Stomach (tissue), 9 donors: ENCODE results near the gene SHANK3. TPM values are rescaled to one million over a fixed set of nuclear protein-coding genes. Genes with fewer than 3 reads are reported as not detected.

Source experiments
- DNase-seq, 2 donors: peaks; one replicate each; pipeline versions ENCODE4 v3.0.0 to v3.0.0-alpha.2; 2013 to 2019
- H3K27ac ChIP-seq, 5 donors: fragments of 200-600 bp in 4 of 5; sonication (generic) in 4 of 5; one replicate each; pipeline ENCODE4 v1.5.1; 2013 to 2019; ENCODE audit warnings: mild to moderate bottlenecking in 1 of 5, moderate library complexity in 1 of 5
- H3K27me3 ChIP-seq, 3 donors: fragments of 200-600 bp; sonication (generic); one replicate each; pipeline ENCODE4 v1.5.1; 2017 to 2019; ENCODE audit warnings: mixed run types in 1 of 3
- H3K36me3 ChIP-seq, 4 donors: fragments of 200-600 bp; sonication (generic); 1 replicate in 3 of 4; 2 replicates in 1 of 4; pipeline ENCODE4 v1.5.1; 2016 to 2019
- H3K4me1 ChIP-seq, 4 donors: fragments of 200-600 bp; sonication (generic); one replicate each; pipeline ENCODE4 v1.5.1; 2016 to 2019
- H3K4me3 ChIP-seq, 4 donors: fragments of 200-600 bp; sonication (generic) in 3 of 4; one replicate each; pipeline ENCODE4 v1.5.1; 2016 to 2019; ENCODE audit warnings: mild to moderate bottlenecking in 1 of 4
- H3K9me3 ChIP-seq, 4 donors: fragments of 200-600 bp; sonication (generic); one replicate each; pipeline ENCODE4 v1.5.1; 2016 to 2019
- EP300 ChIP-seq: sonication (generic); formaldehyde crosslinking; IDR thresholded peaks from one replicate; pipeline ENCODE4 v1.6.1; 2017; ENCODE audit warnings: antibody characterized with exemption
- POLR2A ChIP-seq, 4 donors: fragments of 450-650 bp; IDR thresholded peaks; one replicate each; pipeline ENCODE4 v1.6.1; 2016; ENCODE audit warnings: antibody characterized with exemption in 4 of 4, control low read depth in 2 of 4, mild to moderate bottlenecking in 1 of 4, moderate library complexity in 1 of 4
- POLR2AphosphoS5 ChIP-seq, 3 donors: sonication (generic); formaldehyde crosslinking; IDR thresholded peaks; one replicate each; pipeline ENCODE4 v1.6.1; 2016; ENCODE audit warnings: antibody characterized with exemption in 3 of 3
- WGBS, 5 donors: extraction: QIAGEN DNeasy Blood & Tissue Kit in 3 of 5; methylation state at CpG; one replicate each; pipeline versions ENCODE4 v1.1.5 to v1.1.7; 2013 to 2018; 5-methylcytosine and 5-hydroxymethylcytosine counted together
- intact Hi-C: fragments of 100-400 bp; cut with DNase I; formaldehyde crosslinking; loops from one replicate; pipeline ENCODE4 v1.15.1; 2023; ENCODE audit warnings: low total_unique reads
- polyA plus RNA-seq, 3 donors: library from polyadenylated mRNA; stranded (reverse); fragments of 200-250 nt; gene quantifications; one replicate each; pipeline ENCODE4 v1.2.3, GENCODE V29; 2013
- total RNA-seq, 5 donors: library from RNA; depleted of rRNA; stranded (reverse); fragments of >200 nt; gene quantifications; one replicate each; pipeline versions ENCODE4 v1.1.0 to v1.2.3, GENCODE V29; 2014 to 2016
- TF ChIP-seq, protein P1 (sequence below), 7 experiments: fragments of 450-650 bp in 4 of 7; fragments of 200-600 bp in 3 of 7; sonication (generic) in 3 of 7; IDR thresholded peaks; one replicate each; pipeline ENCODE4 v1.5.1; 2016 to 2019; ENCODE audit warnings: antibody characterized with exemption in 7 of 7, control low read depth in 2 of 7, mild to moderate bottlenecking in 1 of 7
- donor health status: healthy with polysubstance abuse.
- donor health status: Bipolar disorder and iron deficiency.
- donor health status: healthy.

The SHANK3 gene
- total and polyA plus RNA-seq, 8 donors = 2.5 to 31.2 (median 5.1) TPM

DNA sequence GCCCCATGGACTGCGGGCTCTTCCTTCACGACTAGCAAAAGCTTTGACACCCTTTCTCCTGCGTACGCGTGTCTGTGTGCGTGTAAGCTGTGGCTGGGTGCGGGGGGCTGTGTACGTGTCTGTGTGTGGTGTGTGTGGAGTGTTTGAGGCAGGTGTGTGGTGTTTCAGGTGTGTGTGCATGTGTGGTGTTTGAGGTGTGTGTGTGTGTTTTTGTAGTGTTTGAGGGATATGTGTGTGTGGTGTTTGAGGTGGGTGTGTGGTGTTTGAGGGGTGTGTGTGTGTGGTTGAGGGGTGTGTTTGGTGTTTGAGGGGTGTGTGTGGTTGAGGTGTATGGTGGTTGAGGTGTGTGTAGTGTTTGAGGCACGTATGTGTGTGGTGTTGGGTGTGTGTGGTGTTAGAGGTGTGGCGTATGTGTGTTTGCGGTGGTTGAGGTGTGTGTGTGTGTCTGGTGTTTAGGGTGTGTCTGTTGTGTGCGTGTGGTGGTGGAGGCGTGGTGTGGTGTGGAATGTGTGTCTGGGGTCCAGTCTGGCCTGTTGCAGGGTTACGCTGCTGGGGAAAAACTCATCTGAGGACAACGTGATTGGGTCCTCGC, 44.0 kb upstream of the SHANK3 start:
- Histone ChIP-seq H3K4me1 (peaks cover 15 to 27% (median 25%) of the 10 kb centered on the region in 4 donors), H3K36me3 (peaks cover 8 to 22% (median 18%) of the 10 kb centered on the region in 4 donors), H3K4me3 (peak overlapping the region; percentile 64 to 88 (median 76)), H3K9me3 (no peaks in the 10 kb centered on the region), H3K27me3 (no peaks in the 10 kb centered on the region), H3K27ac (peak overlapping the region; percentile 77 to 89 (median 84))
- 20 to 24% (median 23%) methylated on average over 15 to 16 of the region's 16 CpGs for WGBS, 5 donors
- TF ChIP-seq, protein P1, sequence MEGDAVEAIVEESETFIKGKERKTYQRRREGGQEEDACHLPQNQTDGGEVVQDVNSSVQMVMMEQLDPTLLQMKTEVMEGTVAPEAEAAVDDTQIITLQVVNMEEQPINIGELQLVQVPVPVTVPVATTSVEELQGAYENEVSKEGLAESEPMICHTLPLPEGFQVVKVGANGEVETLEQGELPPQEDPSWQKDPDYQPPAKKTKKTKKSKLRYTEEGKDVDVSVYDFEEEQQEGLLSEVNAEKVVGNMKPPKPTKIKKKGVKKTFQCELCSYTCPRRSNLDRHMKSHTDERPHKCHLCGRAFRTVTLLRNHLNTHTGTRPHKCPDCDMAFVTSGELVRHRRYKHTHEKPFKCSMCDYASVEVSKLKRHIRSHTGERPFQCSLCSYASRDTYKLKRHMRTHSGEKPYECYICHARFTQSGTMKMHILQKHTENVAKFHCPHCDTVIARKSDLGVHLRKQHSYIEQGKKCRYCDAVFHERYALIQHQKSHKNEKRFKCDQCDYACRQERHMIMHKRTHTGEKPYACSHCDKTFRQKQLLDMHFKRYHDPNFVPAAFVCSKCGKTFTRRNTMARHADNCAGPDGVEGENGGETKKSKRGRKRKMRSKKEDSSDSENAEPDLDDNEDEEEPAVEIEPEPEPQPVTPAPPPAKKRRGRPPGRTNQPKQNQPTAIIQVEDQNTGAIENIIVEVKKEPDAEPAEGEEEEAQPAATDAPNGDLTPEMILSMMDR (IDR thresholded peaks at IDR 0.05) = no peak
- TF ChIP-seq POLR2AphosphoS5 (IDR thresholded peaks at IDR 0.05) (no peak), POLR2A (IDR thresholded peaks at IDR 0.05) (no peak), EP300 (no peak)
- peak; percentile 21 to 67 for DNase-seq
- intact Hi-C loops = no loop called here

DNA sequence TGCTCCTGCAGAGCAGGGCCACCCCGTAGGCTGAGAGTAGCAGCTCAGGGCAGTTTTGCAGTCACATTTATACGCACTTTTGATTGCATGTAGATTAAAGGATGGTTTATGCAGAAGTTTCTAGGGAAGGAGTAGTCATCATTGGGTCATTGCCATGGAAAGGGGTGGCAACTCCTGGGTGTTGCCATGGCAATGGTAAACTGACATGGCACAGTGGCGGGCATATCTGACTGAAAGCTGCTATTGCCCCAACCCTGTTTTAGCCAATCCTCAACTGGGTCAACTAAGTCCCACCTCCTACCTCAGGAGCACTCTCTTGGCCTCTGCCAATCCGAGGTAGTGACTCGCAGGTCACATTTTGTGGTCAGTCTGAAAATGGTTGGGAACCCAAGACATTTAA, 42.2 kb upstream of the SHANK3 start:
- peak in 1 of 2 donors; percentile 14 for DNase-seq
- Histone ChIP-seq H3K27ac (no peak overlapping the region), H3K36me3 (peaks cover 5 to 11% (median 8%) of the 10 kb centered on the region in 4 donors), H3K4me3 (no peak overlapping the region), H3K4me1 (peaks cover 15 to 27% (median 25%) of the 10 kb centered on the region in 4 donors), H3K27me3 (no peaks in the 10 kb centered on the region), H3K9me3 (no peaks in the 10 kb centered on the region)
- TF ChIP-seq EP300 = no peak
- no peak for TF ChIP-seq POLR2AphosphoS5 (IDR thresholded peaks at IDR 0.05)
- TF ChIP-seq, protein P1 (IDR thresholded peaks at IDR 0.05) = no peak
- no peak for TF ChIP-seq POLR2A (IDR thresholded peaks at IDR 0.05)
- intact Hi-C loops = no loop called here
- 85 to 90% (median 87%) methylated on average over 5 of the region's 5 CpGs for WGBS, 5 donors

DNA sequence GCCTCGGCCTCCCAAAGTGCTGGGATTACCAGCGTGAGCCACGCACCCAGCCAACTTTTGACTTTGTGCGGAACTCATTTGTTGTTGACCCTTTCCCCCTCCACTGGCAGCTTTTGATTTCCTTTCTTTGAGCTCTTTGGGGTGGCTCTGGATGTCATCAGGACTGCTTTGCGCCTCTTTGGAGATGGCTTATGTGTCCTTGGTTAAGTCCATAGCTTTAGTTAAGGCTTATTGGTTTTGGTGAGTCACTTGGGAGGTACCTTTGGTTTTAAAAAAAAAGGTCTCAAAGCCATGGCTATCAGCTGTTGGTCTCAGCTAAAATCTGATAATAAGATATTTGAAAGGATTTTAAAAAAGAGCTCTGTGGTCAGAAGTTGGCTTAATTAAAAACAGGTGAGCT, 39.5 kb upstream of the SHANK3 start:
- no peak for TF ChIP-seq EP300
- TF ChIP-seq POLR2A (IDR thresholded peaks at IDR 0.05) = no peak
- TF ChIP-seq POLR2AphosphoS5 (IDR thresholded peaks at IDR 0.05) = no peak
- TF ChIP-seq, protein P1 (IDR thresholded peaks at IDR 0.05) = no peak
- no peak for DNase-seq
- no peaks in the 10 kb centered on the region for H3K27me3 ChIP-seq
- no peaks in the 10 kb centered on the region for H3K36me3 ChIP-seq
- intact Hi-C loops = no loop called here
- H3K27ac ChIP-seq = no peak overlapping the region
- 79 to 92% (median 87%) methylated on average over 5 of the region's 5 CpGs for WGBS, 5 donors
- H3K4me3 ChIP-seq = no peak overlapping the region
- peaks cover 6 to 9% (median 9%) of the 10 kb centered on the region in 4 donors for H3K4me1 ChIP-seq
- no peaks in the 10 kb centered on the region for H3K9me3 ChIP-seq

DNA sequence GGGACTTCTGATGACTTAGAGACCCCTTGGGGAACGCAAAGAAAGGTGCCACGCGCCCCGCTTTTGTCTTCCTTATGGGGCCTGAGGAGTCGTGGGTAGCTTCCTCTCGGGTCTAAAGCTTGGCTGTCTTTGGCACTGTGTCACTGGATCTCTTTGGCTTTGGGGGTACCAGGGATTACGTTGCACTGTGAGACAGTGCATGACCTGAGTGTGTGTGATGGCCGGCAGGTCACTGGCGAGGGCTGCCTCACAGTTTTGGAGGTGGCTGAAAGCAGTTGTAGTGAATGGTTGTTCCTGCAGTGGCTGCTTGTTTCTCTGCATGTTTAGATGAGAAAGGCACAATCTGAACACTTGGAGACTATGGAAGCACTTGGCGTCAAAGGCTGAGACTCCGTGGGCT, 38.9 kb upstream of the SHANK3 start:
- Histone ChIP-seq H3K27me3 (no peaks in the 10 kb centered on the region), H3K27ac (no peak overlapping the region), H3K36me3 (no peaks in the 10 kb centered on the region), H3K9me3 (no peaks in the 10 kb centered on the region), H3K4me3 (no peak overlapping the region), H3K4me1 (peaks cover 1 to 3% (median 3%) of the 10 kb centered on the region in 4 donors)
- intact Hi-C loops = no loop called here
- DNase-seq = peak in 1 of 2 donors; percentile 11
- WGBS, 5 donors = 84 to 89% (median 86%) methylated on average over 10 to 11 of the region's 11 CpGs
- no peak for TF ChIP-seq EP300
- TF ChIP-seq POLR2A (IDR thresholded peaks at IDR 0.05) = no peak
- TF ChIP-seq, protein P1 (IDR thresholded peaks at IDR 0.05) = no peak
- no peak for TF ChIP-seq POLR2AphosphoS5 (IDR thresholded peaks at IDR 0.05)
